ENCODE measurements around the gene AKAP8L.
"Not testable (repeated sequence)": the region's sequence is repeated elsewhere in the genome, so short reads cannot be mapped to it uniquely, and the experiment has no call there.

The AKAP8L gene

DNA sequence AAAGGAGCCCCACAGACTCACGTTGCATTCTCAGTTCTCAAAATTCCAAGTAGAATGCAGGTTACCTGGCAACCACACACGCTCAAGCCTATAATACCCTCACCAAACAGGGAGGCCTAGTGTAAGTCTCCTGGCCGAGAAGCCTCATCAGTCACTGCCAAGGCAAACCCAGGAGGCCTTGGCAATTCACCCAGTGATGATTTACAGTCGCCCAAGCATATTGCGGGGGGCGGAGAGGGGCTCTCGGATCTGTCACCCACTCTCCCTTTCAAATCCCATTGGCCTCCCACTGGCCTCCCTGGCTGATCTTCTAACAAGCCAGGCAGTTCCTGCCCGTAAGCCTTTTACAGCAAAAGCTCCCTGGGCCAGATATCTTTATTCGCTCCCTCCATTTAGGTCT lies 1.1 kb downstream of the AKAP8L start:
- DNase-seq (ENCODE audit: low read depth), result no peak

DNA sequence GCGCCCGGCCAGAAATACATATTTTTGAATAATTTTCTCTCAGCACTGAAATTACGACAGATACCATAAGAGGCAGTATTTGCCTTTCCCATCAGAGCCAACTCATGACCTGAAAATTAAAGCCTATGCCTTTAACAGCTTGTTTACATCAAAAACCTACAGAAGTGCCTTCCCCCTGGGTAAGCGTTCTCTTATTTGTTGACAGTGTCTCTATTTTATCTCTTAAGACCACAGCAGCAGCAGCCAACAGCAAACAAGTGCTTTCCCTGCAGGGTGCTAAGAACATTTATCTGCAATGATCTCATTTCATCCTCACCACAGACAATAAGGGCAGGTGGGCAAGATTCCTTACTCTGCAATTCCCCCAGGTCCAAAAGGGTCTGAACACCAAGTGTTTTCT lies 6.0 kb downstream of the AKAP8L start:
- no peak for DNase-seq (ENCODE audit: low read depth)

DNA sequence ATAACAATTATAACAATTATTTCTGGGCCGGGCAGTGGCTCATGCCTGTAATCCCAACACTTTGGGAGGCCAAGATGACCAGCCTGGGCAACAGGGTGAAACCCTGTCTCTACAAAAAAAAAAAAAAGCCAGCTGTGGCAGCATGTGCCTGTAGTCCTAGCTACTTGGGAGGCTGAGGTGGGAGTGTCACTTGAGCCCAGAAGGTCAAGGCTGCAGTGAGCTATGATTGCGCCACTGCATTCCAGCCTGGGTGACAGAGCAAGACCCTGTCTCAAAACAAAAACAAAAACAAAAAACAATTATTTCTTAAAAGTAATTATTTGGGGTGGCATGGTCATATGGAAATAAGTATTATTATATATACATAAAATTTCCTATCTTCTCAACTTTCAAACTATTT lies 7.4 kb downstream of the AKAP8L start:
- not testable (repeated sequence) for DNase-seq (ENCODE audit: low read depth)

DNA sequence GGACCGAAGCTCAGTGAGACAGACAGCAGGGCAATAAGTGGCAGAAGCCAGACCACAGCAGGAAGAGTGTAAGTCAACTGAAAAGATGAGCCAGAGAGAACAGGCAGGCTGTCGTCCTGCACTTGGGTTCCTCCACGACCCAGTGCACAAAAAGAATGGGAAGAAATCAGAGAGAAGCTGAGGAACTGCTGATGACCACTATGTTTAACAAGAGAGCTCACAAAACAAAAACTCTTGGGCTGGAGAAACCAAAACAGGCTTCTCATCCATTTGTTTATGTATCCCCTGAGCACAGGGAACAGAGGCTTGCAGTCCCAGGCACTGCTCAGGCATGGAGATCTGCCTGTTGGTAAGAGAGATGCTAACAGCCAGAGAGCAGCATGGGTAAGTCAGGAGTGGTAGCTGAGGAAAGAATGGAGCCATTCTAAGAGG lies 14.0 kb downstream of the AKAP8L start:
- DNase-seq (ENCODE audit: low read depth), result no peak

DNA sequence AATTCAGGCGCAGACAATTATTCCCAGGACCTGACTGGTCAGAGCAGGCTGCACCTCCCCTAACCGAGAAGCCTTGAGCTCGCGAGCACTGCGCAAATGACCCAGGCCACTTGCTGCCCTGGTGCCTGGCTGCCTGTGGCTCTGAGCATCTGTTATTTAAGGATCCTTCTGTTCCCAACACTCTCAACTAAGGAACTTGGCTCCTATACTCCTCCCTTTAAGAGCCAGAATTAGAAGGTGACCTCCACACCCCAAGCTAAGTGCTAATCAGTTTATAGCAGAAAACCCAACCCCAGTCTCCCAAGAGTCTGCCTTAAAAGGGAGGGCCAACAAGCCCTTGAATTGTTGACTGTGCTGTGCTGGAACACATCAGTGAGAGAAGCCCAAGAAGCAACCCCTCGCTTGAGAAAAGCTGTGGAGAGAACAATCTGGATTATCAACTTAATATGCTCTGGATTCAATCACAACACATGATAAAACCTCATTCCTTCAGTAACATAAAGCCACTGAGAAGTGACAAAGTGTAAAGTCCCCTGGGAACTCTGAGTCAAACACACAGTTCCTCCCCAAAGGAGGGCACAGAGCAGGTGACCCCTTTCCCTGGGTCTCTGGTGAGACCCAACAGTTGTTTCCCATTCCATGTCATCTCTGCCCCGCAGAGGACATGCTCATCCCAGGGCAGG lies 14.6 kb downstream of the AKAP8L start:
- no peak for DNase-seq (ENCODE audit: low read depth)

DNA sequence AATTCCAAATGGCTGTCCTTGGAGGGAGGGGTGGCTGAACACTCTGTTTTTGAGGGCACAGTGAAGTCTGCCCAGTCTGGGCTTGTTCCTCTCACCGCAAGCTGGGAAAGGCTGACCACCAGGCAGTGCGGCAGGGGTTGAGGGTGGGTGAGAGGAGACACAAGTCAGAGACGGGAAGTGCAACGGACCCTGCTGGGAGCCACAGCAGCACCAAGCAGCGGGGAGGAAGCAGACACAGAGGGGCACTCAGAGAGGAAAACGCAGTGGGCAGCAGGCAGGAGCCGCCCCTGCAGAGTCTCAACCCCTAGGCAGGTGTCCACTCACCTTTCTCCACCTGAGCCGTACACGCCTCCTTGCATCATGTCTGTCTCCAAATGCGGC lies 15.6 kb downstream of the AKAP8L start:
- DNase-seq (ENCODE audit: low read depth), result no peak

DNA sequence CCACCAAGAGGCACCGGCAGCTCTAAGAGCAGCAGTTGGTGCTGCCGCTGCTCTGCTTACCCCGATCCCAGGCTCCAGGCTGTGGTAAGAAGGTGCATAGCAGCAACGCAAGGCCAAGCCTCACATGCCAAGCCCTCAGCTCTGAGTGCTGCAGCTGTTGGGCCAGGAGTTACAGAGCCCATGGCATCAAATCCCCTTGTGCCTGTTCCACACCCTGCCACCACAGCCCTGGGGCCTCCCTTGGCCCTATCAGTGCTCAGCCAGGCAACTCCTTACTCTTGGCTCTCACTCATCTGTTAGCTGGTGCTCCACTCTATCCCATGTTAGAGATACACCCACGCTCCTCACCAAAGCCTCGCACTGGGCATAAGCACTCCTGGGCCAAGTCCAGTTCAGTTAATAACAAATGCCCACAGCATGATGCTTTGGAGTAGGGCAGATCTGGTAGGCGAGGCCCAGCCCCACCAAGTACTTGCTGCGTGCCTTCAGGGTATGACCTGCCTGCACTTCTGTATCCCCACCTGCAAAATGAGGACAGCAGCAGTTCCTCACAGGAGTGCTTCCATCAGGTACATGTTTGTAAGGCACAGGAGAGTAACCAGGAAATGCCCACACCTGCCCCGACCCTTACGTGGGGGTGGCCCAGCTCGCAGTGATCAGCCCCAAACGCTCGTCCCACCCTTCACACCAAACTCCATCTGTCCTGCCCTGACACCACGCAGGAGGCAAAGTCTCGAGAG lies 16.2 kb downstream of the AKAP8L start:
- DNase-seq (ENCODE audit: low read depth), result no peak

DNA sequence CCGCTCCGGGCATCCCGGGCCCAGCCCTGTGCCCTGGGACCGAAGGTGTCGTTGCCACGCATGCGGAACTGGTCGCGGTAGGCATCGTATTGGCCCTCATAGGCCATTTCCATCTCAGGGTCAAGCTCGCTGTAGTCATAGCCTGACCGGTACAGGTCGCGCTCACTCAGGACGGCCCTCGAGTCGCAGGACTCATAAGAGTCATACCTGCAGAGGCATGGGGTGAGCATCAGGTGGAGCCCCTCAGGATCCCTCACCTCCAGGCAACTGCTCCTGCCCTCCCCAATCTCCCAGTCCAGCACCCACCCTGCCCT lies 17.4 kb downstream of the AKAP8L start:
- DNase-seq (ENCODE audit: low read depth), result no peak

DNA sequence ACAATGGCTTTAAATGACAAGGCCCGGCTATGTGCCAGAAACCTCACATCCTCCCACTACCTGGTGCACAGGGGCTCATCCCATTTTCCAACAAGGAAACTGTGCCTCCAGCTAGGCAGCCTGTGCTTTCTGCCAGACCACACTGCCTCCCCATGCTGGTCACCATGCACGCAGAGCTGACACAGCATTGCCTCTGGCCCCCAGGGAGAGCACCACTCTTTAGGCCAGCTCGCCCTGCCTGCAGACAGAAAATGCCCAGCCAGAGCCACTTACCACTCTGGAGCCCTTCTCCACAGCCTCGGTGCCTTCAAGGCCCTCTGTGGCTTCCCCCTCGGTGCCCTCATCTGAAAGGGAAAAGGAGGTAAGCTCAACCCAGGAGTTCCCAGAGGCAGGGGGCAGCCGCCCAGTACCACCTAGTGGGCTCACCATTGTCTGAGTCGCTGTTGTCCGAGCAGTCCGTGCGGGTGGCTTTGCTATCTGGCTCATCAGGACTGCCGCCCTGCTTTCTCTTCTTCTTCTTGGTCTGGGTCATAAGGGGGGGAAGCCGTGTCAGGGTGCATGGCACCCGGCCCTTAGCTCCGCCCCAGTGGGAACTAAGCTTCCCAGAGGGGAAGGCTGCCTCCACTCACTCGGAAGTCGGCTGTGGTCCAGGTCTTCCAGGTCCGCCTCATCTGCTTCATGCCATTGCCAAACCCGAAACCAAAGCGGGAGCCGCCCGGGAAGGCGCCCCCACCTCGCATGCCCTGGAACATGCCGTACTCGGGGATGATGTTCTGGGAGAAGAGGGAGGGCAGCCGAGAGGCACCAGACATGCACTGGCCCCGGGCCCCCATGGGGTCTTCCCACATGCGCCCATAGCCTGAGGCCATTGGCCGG lies 18.0 kb downstream of the AKAP8L start:
- no peak for DNase-seq (ENCODE audit: low read depth)

DNA sequence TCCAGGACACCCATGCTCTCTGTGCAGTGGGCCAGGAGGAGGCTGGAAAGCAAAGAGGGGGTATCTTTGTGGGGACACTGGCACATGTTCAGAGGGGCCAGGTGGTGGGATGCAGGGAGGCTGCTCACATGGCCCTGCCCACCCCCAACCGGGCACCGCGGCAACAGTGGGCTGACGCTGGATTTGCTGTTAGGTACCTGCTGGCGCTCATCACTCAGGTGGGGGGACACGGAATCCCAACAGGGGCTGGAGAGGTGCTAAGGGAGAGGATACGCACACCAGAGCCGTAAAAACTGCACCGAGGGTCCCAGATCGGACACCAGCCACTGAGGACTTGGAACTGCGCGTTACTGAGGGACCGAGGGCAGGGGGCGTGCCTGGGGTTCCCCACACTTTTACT lies 19.2 kb downstream of the AKAP8L start:
- no peak for DNase-seq (ENCODE audit: low read depth)

DNA sequence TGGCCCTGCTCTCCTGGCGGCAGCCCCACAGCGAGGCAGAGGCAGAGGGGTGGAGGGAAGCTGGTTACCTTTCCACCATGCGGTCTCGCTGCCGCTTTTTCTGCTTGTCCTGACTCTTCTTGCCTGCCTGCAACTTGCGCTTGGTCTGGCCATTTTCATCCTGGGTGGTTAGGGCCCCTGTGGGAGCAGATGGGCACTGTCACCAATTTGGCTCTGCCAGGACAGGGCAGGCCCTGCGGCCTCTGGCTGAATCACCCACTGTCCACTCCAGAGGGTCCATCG lies 19.6 kb downstream of the AKAP8L start:
- no peak for DNase-seq (ENCODE audit: low read depth)

DNA sequence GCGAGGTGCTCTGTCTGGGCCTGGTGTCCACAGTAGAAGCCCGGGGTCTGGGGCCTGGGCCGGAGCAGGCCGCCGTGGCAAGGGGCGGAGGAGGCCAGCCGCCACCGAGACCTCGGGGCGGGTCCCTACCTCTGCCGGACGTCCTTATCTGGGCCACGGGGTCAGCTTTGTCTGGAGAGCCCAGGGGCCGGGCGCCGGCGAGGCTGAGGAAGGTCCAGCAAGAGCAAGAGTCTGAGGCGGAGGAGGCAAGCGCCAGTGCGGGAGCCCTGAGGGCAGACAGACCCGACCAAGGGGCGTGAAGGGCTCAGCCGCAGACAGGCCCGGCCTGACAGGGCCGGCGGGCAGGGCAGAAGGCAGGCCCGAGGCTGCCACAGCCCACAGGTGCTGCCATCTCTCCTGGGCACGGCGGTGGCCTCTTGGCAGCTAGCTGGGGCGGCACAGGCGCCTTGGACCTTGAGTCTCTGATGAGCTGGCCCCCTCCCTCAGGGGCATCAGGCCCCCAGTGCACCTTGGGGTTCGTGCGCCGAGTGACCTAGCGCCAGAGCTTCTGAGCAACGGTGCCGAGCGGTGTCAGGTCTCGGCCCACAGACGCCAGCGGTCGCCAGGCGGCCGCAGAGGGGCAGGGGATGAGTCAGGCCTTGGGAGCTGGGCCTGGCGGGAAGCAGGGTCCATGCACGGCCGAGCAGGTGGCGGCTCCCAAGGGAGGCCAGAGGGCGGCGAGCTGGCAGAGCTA lies 20.1 kb downstream of the AKAP8L start:
- no peak for DNase-seq (ENCODE audit: low read depth)

DNA sequence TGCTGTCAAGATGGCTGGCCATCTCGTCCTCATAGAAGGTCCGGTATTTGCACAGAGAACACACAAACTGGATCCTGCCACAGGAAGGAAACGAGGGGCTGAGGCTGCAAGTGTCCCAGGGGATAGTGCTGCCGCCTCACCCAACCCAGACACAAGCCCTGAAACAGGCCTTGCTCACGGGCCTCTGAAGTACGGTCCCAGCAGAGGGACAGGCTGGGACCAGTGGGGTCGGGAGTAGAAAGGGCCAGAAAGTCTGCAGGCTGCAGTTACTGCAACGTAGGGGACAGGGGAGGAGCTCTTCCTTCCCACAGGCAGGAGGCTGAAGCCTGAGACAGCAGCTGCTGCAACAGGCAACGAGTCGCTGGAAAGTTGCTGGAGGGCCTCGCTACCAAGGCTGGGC lies 21.0 kb downstream of the AKAP8L start:
- no peak for DNase-seq (ENCODE audit: low read depth)

DNA sequence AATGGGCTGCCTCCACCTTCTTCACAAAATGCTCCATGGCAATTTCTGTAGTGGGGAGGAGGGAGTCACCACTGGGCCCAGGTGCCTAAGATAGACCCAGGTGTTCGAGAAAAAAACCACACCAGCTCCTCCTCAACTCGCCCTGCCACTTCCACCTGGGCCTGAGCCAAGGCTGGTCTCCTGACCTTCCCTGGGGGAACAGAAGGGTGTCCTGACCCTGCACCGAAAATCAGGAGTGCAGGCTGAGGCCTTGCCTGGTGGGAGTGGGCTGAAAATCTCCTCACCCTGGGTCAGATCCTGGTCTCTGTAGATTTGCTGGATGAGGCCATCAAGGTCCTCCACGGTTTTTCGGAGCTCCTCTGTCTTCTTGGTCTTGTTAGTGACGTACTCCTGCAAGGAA lies 21.6 kb downstream of the AKAP8L start:
- no peak for DNase-seq (ENCODE audit: low read depth)

DNA sequence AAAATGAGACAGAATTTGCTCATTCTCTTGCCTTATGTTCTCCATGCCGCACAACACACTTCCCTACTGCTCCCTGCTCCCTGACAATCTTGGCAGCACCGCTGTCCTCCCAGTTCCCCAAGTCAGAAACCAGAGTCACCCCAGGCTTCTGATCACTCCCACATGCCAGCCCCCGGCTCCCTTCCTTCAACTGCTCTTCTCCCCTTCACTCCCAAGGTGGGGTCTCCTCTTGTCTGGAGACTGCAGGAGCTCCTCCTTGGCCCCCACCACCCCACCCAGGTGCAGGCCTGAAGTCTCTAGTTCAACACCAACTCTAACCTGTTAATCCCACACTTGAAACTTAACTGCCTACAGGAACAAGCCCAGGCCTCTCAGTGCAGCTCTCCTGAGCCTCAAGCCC lies 22.4 kb downstream of the AKAP8L start:
- no peak for DNase-seq (ENCODE audit: low read depth)

DNA sequence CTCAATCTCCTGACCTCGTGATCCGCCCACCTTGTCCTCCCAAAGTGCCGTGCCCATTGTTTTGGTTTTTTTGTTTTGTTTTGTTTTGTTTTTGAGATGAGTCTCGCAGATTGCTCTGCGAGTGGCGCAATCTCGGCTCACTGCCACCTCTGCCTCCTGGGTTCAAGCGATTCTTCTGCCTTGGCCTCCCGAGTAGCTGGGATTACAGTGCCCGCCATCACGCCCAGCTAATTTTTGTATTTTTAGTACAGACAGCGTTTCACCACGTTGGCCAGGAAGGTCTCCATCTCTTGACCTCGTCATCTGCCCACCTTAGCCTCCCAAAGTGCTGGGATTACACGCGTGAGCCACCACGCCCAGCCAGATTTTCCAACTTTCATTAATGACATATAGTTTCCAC lies 23.5 kb downstream of the AKAP8L start:
- not testable (repeated sequence) for DNase-seq (ENCODE audit: low read depth)

DNA sequence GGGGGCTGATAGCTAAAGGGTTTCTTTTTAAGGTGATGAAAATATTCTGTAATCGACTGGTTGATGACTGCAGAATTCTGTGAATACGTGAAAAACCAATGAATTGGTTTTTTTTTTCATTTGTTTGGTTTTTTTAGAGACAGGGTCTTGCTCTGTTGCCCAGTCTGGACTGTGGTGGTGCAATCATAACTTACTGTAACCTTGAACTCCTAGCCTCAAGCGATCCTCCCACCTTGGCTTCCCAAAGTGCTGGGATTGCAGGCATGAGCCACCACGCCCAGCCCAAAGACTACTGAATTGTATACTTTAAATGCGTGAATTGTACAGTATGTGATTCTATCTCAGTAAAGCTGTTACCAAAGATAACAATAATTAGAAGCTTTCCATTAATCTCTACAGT lies 24.4 kb downstream of the AKAP8L start:
- no peak for DNase-seq (ENCODE audit: low read depth)

DNA sequence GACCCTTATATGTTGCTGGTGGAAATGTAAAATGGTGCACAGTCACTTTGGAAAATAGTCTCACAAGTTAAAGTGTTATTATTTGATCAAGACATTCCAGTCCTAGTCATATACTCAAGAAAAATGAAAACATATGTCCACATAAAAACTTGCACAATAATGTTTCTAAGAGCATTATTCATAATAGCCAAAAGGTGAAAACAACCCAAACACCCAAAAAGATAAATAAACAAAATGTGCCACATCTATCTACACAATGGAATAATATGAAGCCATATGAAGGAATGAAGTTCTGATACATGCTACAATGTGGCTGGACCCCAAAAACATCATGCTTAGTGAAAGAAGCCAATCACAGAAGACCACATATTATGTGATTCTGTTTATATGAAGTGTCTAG lies 24.8 kb downstream of the AKAP8L start:
- DNase-seq (ENCODE audit: low read depth), result no peak

DNA sequence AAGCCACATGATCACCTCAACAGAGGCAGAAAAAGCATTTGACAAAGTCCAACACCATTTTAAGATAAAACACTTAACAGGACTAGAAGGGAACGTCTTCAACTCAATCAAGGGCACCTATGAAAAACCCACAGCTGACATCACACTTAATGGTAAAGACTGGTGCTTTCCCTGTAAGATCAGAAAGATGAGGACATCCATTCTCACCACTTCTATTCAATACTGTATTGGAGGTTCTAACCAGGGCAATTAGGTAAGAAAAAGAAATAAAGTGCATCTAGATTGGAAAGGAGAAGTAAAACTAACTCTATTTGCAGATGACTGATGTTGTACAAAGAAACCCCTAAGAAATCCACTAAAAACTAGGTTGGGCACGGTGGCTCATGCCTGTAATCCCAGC lies 28.0 kb downstream of the AKAP8L start:
- DNase-seq (ENCODE audit: low read depth), result no peak

DNA sequence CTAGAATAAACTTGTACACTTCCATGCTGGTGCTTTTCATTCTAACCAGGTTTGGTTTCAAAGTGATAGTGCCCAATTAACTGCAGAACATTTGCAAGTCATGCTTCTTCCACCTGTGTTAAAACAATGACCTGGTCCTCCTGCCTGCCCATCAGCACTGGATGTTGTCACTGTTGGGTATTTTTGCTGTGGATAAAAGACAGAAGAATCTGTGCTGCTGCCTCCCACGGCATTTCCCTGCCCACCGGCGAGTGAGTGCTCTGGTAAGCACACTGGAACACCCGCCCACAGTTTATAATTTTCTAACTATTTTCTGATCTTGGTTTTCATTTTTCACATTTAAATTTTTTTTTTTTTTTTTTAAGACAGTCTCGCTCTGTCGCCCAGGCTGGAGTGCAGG lies 36.9 kb downstream of the AKAP8L start:
- no peak for DNase-seq (ENCODE audit: low read depth)

DNA sequence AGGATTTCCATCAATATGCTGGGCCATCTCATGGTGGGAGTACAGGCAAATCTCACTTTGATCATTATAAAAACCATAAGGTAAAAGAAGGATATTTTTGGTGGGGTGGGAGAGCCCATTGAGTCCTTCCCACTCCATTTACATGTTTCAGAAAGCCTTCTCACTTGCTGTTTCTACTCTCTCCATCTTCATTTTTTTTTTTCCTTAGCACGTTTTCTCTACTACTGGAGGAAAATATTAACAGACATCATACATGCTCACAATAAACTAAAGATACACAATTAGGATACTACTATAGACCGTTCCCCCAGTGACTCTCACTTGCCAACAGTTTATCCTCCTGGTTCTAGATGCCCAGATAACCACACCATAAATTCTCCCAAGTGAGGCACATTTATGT lies 37.4 kb downstream of the AKAP8L start:
- no peak for DNase-seq (ENCODE audit: low read depth)

DNA sequence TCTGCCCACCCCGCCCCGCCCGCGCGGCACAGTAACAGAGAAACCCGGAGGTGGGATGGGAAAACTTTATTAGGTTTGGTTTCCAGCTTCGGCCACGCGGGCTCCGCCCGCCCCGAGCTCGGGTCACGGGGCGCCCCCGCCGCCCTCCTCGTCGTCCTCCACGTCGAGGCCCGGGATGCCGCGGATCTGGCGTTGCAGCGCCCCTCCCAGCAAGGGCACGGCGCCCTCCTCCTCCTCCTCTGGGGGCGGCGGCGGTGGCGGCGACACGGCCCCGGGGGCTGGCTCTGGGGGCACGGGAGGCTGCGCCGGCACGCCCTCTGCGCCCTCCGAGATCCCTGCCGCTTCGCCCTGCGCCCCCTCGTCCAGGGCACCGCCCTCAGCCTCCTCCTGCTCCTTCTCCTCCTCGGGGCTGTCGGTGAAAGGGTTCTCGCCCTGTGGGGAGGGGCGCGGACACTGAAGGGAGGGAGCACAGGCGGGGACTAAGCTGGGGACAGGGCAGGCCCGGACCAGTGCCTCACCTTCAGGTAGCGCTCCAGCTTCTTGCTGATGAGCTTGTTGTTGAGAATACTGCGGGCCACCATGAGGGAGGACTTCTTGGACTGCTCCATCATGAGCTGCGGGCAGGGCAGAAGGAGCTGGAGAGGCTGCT lies 38.7 kb downstream of the AKAP8L start:
- DNase-seq (ENCODE audit: low read depth), result no peak
